K562 (cell line): Measurements from ENCODE around the gene GLT1D1. TPM values are rescaled to one million over a fixed set of nuclear protein-coding genes. Genes with fewer than 3 reads are reported as not detected.

Experiments
- ATAC-seq: fragments of 200-7000 bp; cut with Tn5 transposase; 3 replicates; pipeline ENCODE4 v1.9.1; 2020; ENCODE audit warnings: moderate library complexity
- BruUV-seq: library from RNA; stranded (reverse); fragments of 400-500 nt; replicated peaks from 2 replicates; lab custom pipeline; 2021; lab: Mats Ljungman, UMichigan
- CTCF ChIA-PET: fragments of 300-600 bp; formaldehyde crosslinking; extraction: SDS; loops from one replicate; lab custom pipeline; 2021; ENCODE audit warnings: low intra/inter-chr PET ratio; lab: Yijun Ruan, JAX
- POLR2A ChIA-PET: fragments of 300-600, 350-650 bp; sonication (Branson Sonifier 250); formaldehyde crosslinking; extraction: SDS; loops from one replicate; lab custom pipeline; 2021; ENCODE audit warnings: antibody characterized with exemption, inconsistent platforms; lab: Yijun Ruan, JAX
- DNase-seq, 4 experiments: peaks; one replicate each; pipeline versions ENCODE4 v3.0.0 to v3.0.0-alpha.2; 2011 to 2018; ENCODE audit warnings: low spot score in 3 of 4, mixed read lengths in 3 of 4; ENCODE audit errors: extremely low read depth in 1 of 4
- FAIRE-seq: peaks from 2 replicates; lab custom pipeline; 2011; peaks lifted over from hg19 to GRCh38; lab: Jason Lieb, UNC
- H2AFZ ChIP-seq: 2 replicates; pipeline ENCODE4 v1.6.0; 2011; ENCODE audit warnings: low read depth, low read length, control low read depth, inconsistent platforms
- H3K27ac ChIP-seq: fragments of 200-600 bp; 3 replicates; pipeline ENCODE4 v1.8.0; 2011; ENCODE audit warnings: low read depth, mild to moderate bottlenecking, control low read depth, inconsistent platforms, low read length, moderate library complexity, mixed read lengths; ENCODE audit errors: extremely low read depth
- H3K27me3 ChIP-seq, 2 experiments: fragments of 300-600 bp in 1 of 2; 2 replicates in 1 of 2; 3 replicates in 1 of 2; pipeline versions ENCODE4 v1.6.0 to v1.8.0; 2011; ENCODE audit warnings: inconsistent platforms in 2 of 2, low read length in 2 of 2, mild to moderate bottlenecking in 1 of 2, mixed read lengths in 1 of 2, moderate library complexity in 1 of 2; ENCODE audit not compliant: control insufficient read depth in 2 of 2, insufficient read depth in 2 of 2
- H3K36me3 ChIP-seq: fragments of 300-600 bp; 3 replicates; pipeline ENCODE4 v1.8.0; 2011; ENCODE audit warnings: mild to moderate bottlenecking, low read length, inconsistent platforms; ENCODE audit not compliant: control insufficient read depth, insufficient read depth
- H3K4me1 ChIP-seq, 2 experiments: fragments of 200-600 bp in 1 of 2; replicated peaks in 1 of 2; 2 replicates in 1 of 2; 3 replicates in 1 of 2; pipeline versions ENCODE4 v1.5.1 to v1.8.0; 2011; ENCODE audit warnings: inconsistent platforms in 2 of 2, low read length in 2 of 2, mild to moderate bottlenecking in 1 of 2, mixed read lengths in 1 of 2, moderate library complexity in 1 of 2; ENCODE audit not compliant: control insufficient read depth in 2 of 2, insufficient read depth in 2 of 2
- H3K4me2 ChIP-seq: 2 replicates; pipeline ENCODE4 v1.6.1; 2011; ENCODE audit warnings: low read length, control low read depth, inconsistent platforms, mixed read lengths; ENCODE audit not compliant: insufficient read depth
- H3K4me3 ChIP-seq: fragments of 200-600 bp; sonication (generic), shearing (Covaris generic); 2 replicates; pipeline ENCODE4 v1.5.1; 2016; ENCODE audit warnings: control low read depth, inconsistent platforms
- H3K79me2 ChIP-seq: fragments of 200-600 bp; 3 replicates; pipeline ENCODE4 v1.8.0; 2011; ENCODE audit warnings: low read length, inconsistent platforms; ENCODE audit not compliant: control insufficient read depth, insufficient read depth
- H3K9ac ChIP-seq, 2 experiments: 2 replicates each; pipeline versions ENCODE4 v1.6.0 to v1.6.1; 2011; ENCODE audit warnings: low read depth in 2 of 2, low read length in 2 of 2, control low read depth in 1 of 2, inconsistent platforms in 1 of 2, mild to moderate bottlenecking in 1 of 2, mixed read lengths in 1 of 2; ENCODE audit not compliant: insufficient read depth in 1 of 2
- H3K9me1 ChIP-seq: one replicate; pipeline ENCODE4 v1.6.0; 2011; ENCODE audit warnings: inconsistent platforms, mild to moderate bottlenecking, low read length, moderate library complexity; ENCODE audit not compliant: control insufficient read depth, insufficient read depth
- H3K9me3 ChIP-seq: replicated peaks from 2 replicates; pipeline ENCODE4 v1.5.1; 2011; ENCODE audit warnings: low read depth, low read length, inconsistent platforms; ENCODE audit not compliant: control insufficient read depth, insufficient read depth
- H4K20me1 ChIP-seq: replicated peaks from 2 replicates; pipeline ENCODE4 v1.6.1; 2011; ENCODE audit warnings: low read length, inconsistent platforms, mixed read lengths; ENCODE audit not compliant: control insufficient read depth, insufficient read depth
- CBFB ChIP-seq: sonication (generic); formaldehyde crosslinking; IDR thresholded peaks from 2 replicates; pipeline ENCODE4 v1.4.0; 2020; ENCODE audit warnings: mild to moderate bottlenecking, missing genetic modification reagents
- CHCHD3 ChIP-seq: fragments of 250-450 bp; sonication (Bioruptor Pico); IDR thresholded peaks from 2 replicates; pipeline ENCODE4 v2.1.2; 2022; ENCODE audit warnings: mild to moderate bottlenecking
- IFI16 ChIP-seq: fragments of 250-450 bp; sonication (Bioruptor Pico); IDR thresholded peaks from 2 replicates; pipeline ENCODE4 v2.1.2; 2022; ENCODE audit warnings: mild to moderate bottlenecking, inconsistent platforms
- KDM4B ChIP-seq, 2 experiments: fragments of 450-650 bp in 1 of 2; sonication (generic) in 1 of 2; IDR thresholded peaks; 2 replicates each; pipeline ENCODE4 v1.6.1; 2016 to 2017; ENCODE audit warnings: borderline replicate concordance in 2 of 2, antibody characterized with exemption in 1 of 2, low read depth in 1 of 2, mild to moderate bottlenecking in 1 of 2
- KLF10 ChIP-seq: fragments of 250-450 bp; sonication (Bioruptor Pico); IDR thresholded peaks from 2 replicates; pipeline ENCODE4 v1.6.1; 2021; ENCODE audit warnings: matching md5 sums
- MCM2 ChIP-seq: fragments of 450-650 bp; IDR thresholded peaks from 2 replicates; pipeline ENCODE4 v1.6.1; 2017; ENCODE audit warnings: low read depth, mild to moderate bottlenecking
- MXD1 ChIP-seq: fragments of 250-450 bp; sonication (Bioruptor Pico); IDR thresholded peaks from 2 replicates; pipeline ENCODE4 v1.8.0; 2021; ENCODE audit warnings: borderline replicate concordance, mild to moderate bottlenecking, moderate library complexity; ENCODE audit not compliant: poor library complexity, severe bottlenecking
- NCOA2 ChIP-seq, 2 experiments: fragments of 450-650 bp; IDR thresholded peaks; 2 replicates each; pipeline ENCODE4 v1.6.1; 2018; ENCODE audit warnings: mild to moderate bottlenecking in 2 of 2, moderate library complexity in 1 of 2; ENCODE audit not compliant: partially characterized antibody in 2 of 2
- PML ChIP-seq: IDR thresholded peaks from 2 replicates; pipeline ENCODE4 v1.6.1; 2012; ENCODE audit warnings: low read length, inconsistent platforms
- REST ChIP-seq, 2 experiments: fragments of 450-650 bp; formaldehyde crosslinking in 1 of 2; IDR thresholded peaks; 2 replicates each; pipeline versions ENCODE4 v1.4.0 to v1.6.1; 2014 to 2020; ENCODE audit warnings: mild to moderate bottlenecking in 2 of 2, borderline replicate concordance in 1 of 2, low read depth in 1 of 2
- SMAD1 ChIP-seq: fragments of 150-350 bp; IDR thresholded peaks from 2 replicates; pipeline ENCODE4 v1.6.1; 2014; ENCODE audit warnings: low read length, low read depth; ENCODE audit not compliant: partially characterized antibody
- ZBTB9 ChIP-seq: fragments of 450-650 bp; formaldehyde crosslinking; IDR thresholded peaks from 2 replicates; pipeline ENCODE4 v1.4.0; 2020; ENCODE audit warnings: mild to moderate bottlenecking, moderate library complexity
- ZNF3 ChIP-seq: fragments of 250-450 bp; sonication (Bioruptor Pico); IDR thresholded peaks from 2 replicates; pipeline ENCODE4 v1.5.0; 2021; ENCODE audit warnings: mild to moderate bottlenecking, moderate library complexity
- WGBS: fragments of 100-300 bp; shearing (Covaris generic); methylation state at CpG from one replicate; pipeline ENCODE4 v1.1.6; 2016; ENCODE audit warnings: low coverage, mixed read lengths; ENCODE audit not compliant: insufficient coverage; ENCODE audit errors: missing lambda C conversion rate; 5-methylcytosine and 5-hydroxymethylcytosine counted together
- in situ Hi-C: fragments of 300-500 bp; cut with MboI; formaldehyde crosslinking; loops from 4 replicates; pipeline ENCODE4 v1.15.0; 2018; ENCODE audit warnings: inconsistent platforms, mixed read lengths
- intact Hi-C: fragments of 100-400 bp; cut with micrococcal nuclease; formaldehyde crosslinking; loops from 2 replicates; pipeline ENCODE4 v1.14.2; 2022
- polyA plus RNA-seq, 8 experiments: library from polyadenylated mRNA; depleted of rRNA in 4 of 8; stranded (reverse) in 5 of 8; unstranded in 3 of 8; fragments of >200 nt; fragmentation: Nextera tagmentation in 2 of 8; fragmentation: Illumina TruSeq in 1 of 8; extraction: Ambion mirVana in 2 of 8; extraction: Trizol in 1 of 8; gene quantifications; 2 replicates each; pipeline versions ENCODE4 v1.2.1 to v1.2.3, GENCODE V29; 2011 to 2014; ENCODE audit warnings: inconsistent platforms in 1 of 8, missing spikeins in 1 of 8
- total RNA-seq, 7 experiments: library from RNA; depleted of rRNA in 6 of 7; stranded (reverse); fragments of >200 nt in 6 of 7; fragmentation: Illumina TruSeq in 2 of 7; extraction: Trizol in 2 of 7; gene quantifications; 2 replicates each; pipeline versions ENCODE4 v1.2.1 to v1.2.3, GENCODE V29; 2011 to 2021; ENCODE audit warnings: low replicate concordance in 1 of 7

Gene GLT1D1
- total and polyA plus RNA-seq, 9 of the 15 experiments (the other 6 are each of a cell fraction or from before 2014, with no cell fraction given) = 0.04 TPM; not detected in 8

- FAIRE-seq (no peak), DNase-seq (no peak)
- no TSS peak for BruUV-seq
- TF ChIP-seq MXD1 (CRISPR knock-in tag) = no peak
- no peak for TF ChIP-seq PML
- no peak for TF ChIP-seq IFI16 (CRISPR knock-in tag)
- no peak for TF ChIP-seq CBFB
- TF ChIP-seq REST (IDR thresholded peaks at IDR 0.05; ENCODE audit: borderline replicate concordance) = no peak
- no peak for TF ChIP-seq REST (CRISPR knock-in tag; IDR thresholded peaks at IDR 0.05; ENCODE audit: low read depth)
- no peak for TF ChIP-seq ZNF3 (CRISPR knock-in tag)
- no peak for TF ChIP-seq CHCHD3 (CRISPR knock-in tag)
- TF ChIP-seq NCOA2 (IDR thresholded peaks at IDR 0.05; ENCODE audit: partially characterized antibody in 2 of 2) = no peak
- no peak for TF ChIP-seq KDM4B (IDR thresholded peaks at IDR 0.05; ENCODE audit: borderline replicate concordance in 2 of 2, low read depth in 1 of 2)
- TF ChIP-seq KLF10 = no peak
- TF ChIP-seq SMAD1 = no peak
- TF ChIP-seq ZBTB9 (CRISPR knock-in tag) = no peak
- no peak for TF ChIP-seq MCM2
Measured at GRCh38 chr12:128961957-128962356, 108.7 kb downstream of the GLT1D1 start.

More at GRCh38 chr12:128961957-128962356, 108.7 kb downstream of the GLT1D1 start:
- intact Hi-C loops (no loop called here), in situ Hi-C loops (no loop called here)
- Histone ChIP-seq H3K27me3 (peaks cover 16 to 37% of the 10 kb centered on the region in 2 experiments; a peak in 3 of 5 replicates), H3K4me1 (no peaks in the 10 kb centered on the region), H4K20me1 (0 out of 2 replicates have a peak, but pooled peaks cover 2% of the 10 kb centered on the region), H3K4me3 (no peak overlapping the region), H2AFZ (no peak overlapping the region), H3K9me1 (no peaks in the 10 kb centered on the region), H3K9me3 (no peaks in the 10 kb centered on the region), H3K4me2 (no peak overlapping the region), H3K36me3 (no peaks in the 10 kb centered on the region), H3K79me2 (no peaks in the 10 kb centered on the region), H3K9ac (no peak overlapping the region), H3K27ac (no peak overlapping the region)
- WGBS = 0% methylated on average over 7 of the region's 11 CpGs
- POLR2A ChIA-PET = no interaction called here
- ATAC-seq = no peak
- CTCF ChIA-PET = no interaction called here
